NCI-H82 (cell line): ENCODE measurements around the gene HAUS3.
A peak's percentile ranks its signal among the peaks of the same experiment; 100 is the strongest.
"Not testable (repeated sequence)": the region's sequence is repeated elsewhere in the genome, so short reads cannot be mapped to it uniquely, and the experiment has no call there.

Experiments
- DNase-seq: peaks from one replicate; lab custom pipeline; 2025; lab: John Stamatoyannopoulos, UW

The HAUS3 gene

DNA sequence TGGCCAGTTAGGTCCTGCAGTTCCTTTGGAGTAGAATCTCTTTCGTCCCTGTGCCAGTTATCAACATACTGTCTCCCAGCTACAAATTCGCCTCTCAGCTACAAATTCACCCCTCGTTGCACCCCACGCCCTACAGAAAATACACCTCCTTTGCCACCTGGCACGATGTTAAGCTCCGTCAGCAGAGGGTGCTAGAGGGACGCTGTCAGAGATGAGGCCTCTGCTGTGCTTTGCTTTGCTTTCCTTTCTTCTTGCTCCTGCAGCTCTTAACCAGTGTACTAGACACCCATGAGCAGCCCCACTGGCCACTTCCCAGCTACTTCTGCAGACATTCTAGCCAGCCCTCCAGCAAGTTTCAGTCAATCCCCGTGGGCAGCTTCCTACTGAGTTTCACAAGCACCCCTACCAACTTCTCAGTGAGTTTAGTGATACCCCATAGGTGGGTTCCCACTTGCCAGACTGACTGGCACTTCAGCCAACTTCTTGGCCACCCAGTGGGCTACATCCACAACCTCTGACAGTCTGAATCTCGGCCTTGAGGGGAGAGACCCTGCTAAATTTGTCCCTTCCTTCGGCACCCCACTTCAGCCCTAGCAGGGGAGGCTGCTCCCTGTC lies 21.8 kb downstream of the HAUS3 start:
- peak; percentile 76 for DNase-seq

- no peak for DNase-seq
Measured at GRCh38 chr4:2219233-2219760, 22.6 kb downstream of the HAUS3 start.

DNA sequence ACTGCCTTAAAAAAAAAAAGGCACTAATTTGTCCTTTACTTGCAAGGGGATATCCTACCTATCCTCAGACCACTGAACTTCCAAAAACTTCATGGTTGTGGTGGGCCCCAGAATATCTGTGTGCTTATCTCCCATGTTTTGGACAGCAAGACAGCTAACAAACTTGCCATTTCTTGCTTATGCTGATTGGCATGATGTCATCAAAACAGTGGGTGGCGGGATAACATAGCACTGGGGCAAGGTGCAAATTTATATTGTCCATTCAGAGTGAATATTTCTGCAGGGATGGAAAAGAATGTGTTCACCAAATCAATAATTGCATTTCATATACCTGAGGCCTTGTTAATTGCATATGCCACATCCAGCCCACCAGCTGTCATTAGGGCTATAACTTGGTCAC lies 23.5 kb downstream of the HAUS3 start:
- DNase-seq, result no peak

GRCh38 chr4:2217726-2218125 lies 24.2 kb downstream of the HAUS3 start:
- no peak for DNase-seq

- DNase-seq, result no peak
Measured at GRCh38 chr4:2212831-2213230, 29.1 kb downstream of the HAUS3 start.

DNA sequence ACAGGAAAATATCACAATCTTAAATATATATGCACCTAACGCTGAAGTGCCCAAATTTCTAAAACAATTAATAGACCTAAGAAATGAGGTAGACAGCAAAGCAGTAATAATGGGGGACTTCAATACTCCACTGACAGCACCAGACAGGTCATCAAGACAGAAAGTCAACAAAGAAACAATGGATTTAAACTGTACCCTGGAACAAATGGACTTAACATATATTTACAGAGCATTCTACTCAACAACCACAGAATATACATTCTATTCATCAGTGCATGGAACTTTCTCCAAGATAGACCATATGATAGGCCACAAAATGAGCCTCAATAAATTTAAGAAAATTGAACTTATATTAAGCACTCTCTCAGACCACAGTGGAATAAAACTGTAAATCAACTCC lies 39.1 kb downstream of the HAUS3 start:
- DNase-seq, result not testable (repeated sequence)

- DNase-seq, result no peak
Measured at GRCh38 chr4:2194496-2194895, 47.4 kb downstream of the HAUS3 start.

DNA sequence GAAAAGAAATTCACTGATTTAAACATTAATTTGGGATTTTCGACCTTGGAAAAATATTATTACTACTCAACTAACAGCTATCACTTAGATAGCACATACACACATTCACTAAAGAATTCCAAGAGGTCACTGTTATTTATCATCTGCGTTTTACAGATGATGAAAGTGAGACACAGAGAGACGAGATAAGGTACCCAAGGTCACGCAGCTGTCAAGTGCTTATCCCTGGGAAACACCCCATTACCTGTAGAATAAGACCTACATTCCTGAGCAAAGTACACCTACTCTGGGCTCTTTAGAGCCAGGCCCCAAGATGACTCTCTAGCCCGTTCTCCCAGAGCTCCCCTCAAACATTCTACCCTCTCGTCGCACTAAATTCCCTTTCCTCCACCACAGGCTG lies 48.6 kb downstream of the HAUS3 start:
- no peak for DNase-seq

- DNase-seq, result no peak
Measured at GRCh38 chr4:2186865-2187172, 55.1 kb downstream of the HAUS3 start.

GRCh38 chr4:2186133-2186864 lies 55.6 kb downstream of the HAUS3 start:
- peak; percentile 50 for DNase-seq

DNA sequence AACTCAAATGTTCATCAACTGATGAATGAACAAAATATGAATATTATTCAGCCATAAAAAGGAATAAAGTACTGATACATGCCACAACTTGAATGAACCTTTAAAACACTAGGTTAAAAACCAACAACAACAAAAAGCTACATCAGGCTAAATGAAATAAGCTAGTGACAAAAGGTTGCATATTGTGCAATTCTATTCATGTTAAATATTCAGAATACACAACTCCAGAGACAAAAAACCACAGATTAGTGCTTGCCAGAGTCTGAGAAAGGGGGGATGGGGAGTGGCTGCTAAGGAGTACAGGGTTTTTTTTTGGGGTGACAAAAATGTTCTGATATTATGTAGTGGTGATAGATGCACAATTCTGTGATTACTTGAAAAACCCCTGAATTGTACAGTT lies 58.5 kb downstream of the HAUS3 start:
- DNase-seq, result no peak

DNA sequence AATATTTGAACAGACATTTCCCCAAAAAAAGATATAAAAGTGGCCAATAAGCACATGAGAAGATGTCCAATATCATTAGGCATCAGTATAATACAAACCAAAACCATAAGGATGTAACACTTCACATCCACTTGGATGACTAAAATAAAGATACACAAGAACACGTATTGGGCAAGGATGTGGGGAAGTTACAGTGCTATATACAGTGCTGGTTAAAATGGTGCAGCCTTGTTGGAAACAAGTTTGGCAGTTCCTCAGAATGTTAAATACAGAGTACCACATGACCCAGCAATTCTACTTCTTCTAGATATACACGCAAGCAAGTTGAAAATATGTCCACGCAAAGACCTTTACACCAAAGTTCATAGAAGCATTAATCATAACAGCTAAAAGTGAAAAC lies 58.9 kb downstream of the HAUS3 start:
- no peak for DNase-seq

GRCh38 chr4:2180410-2180809 lies 61.5 kb downstream of the HAUS3 start:
- no peak for DNase-seq

- no peak for DNase-seq
Measured at GRCh38 chr4:2179717-2180116, 62.2 kb downstream of the HAUS3 start.

DNA sequence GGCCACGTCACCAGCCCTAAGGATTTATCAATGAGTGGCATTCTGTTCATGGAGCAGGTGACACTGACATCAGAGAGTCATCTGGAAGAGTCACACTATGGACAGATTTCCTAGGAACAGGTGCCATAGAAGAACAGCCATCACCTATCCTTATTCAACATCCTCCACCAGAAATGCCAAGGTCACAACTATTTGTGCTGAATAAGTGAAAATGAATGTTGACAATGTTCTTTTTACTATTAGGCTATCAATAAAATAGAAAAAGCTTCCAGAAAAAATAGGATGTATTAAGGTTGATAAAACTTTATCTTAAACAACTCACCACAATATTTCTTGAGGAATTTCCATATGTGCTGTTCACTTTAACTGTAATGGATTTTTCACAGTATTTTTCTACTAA lies 62.9 kb downstream of the HAUS3 start:
- no peak for DNase-seq
